ENCODE results near the gene JAZF1. TPM values are rescaled to one million over a fixed set of nuclear protein-coding genes. Genes with fewer than 3 reads are reported as not detected.

Gene JAZF1
- total and polyA plus RNA-seq, 9 of the 15 experiments (the other 6 are each of a cell fraction or from before 2014, with no cell fraction given), result 0.04 to 0.64 (median 0.11) TPM; not detected in 3

Small RNA genes within 50 kb of the gene (small RNA-seq; reads per million reads assigned to genes)
- not detected for gene RNU6-979P

Other genes with a start within 250 kb of the JAZF1 start
- gene CREB5, start 231.7 kb upstream of the JAZF1 start, total RNA-seq (2014; rRNA removed), result 1.7 and 1.9 TPM in 2 replicates
- 2.4 and 3.2 TPM in 2 replicates for gene CREB5, start 231.7 kb upstream of the JAZF1 start, total RNA-seq (2014; rRNA removed; fragmentation: Illumina TruSeq; extraction: Trizol)
- 2.9 and 3.1 TPM in 2 replicates for gene CREB5, start 231.7 kb upstream of the JAZF1 start, total RNA-seq (2015; rRNA removed; fragmentation: Illumina TruSeq; extraction: Trizol)
- gene CREB5, start 231.7 kb upstream of the JAZF1 start, total RNA-seq (2021), result 3.6 and 6.4 TPM in 2 replicates
- 0.33 and 0.37 TPM in 2 replicates for gene CREB5, start 231.7 kb upstream of the JAZF1 start, polyA plus RNA-seq (2011; rRNA removed)
- 3.9 and 4.0 TPM in 2 replicates for gene CREB5, start 231.7 kb upstream of the JAZF1 start, polyA plus RNA-seq (2014; fragmentation: Illumina TruSeq; extraction: Trizol)
- gene CREB5, start 231.7 kb upstream of the JAZF1 start, polyA plus RNA-seq (2014; fragmentation: Nextera tagmentation; extraction: Ambion mirVana), result 1 to 10 TPM in 1 of 2 experiments, under 1 TPM in 1; 0.99 to 1.2 TPM
- 1.8 and 2.1 TPM in 2 replicates for gene CREB5, start 231.7 kb upstream of the JAZF1 start, polyA plus RNA-seq (2014; rRNA removed)

Data from K562 (cell line).